Astrocyte (in vitro differentiated cells and primary cell): ENCODE measurements around the gene LDAH. TPM values are rescaled to one million over a fixed set of nuclear protein-coding genes. Genes with fewer than 3 reads are reported as not detected.

Source experiments
- DNase-seq: peaks from one replicate; pipeline ENCODE4 v3.0.0-alpha.2; 2010; ENCODE audit warnings: low read depth
- FAIRE-seq: peaks from 2 replicates; lab custom pipeline; 2011; peaks lifted over from hg19 to GRCh38; lab: Jason Lieb, UNC
- H2AFZ ChIP-seq: 2 replicates; pipeline ENCODE4 v1.6.0; 2012; ENCODE audit warnings: low read depth, low read length, inconsistent platforms
- H3K27ac ChIP-seq: 2 replicates; pipeline ENCODE4 v1.5.1; 2011; ENCODE audit warnings: low read depth, low read length, inconsistent platforms
- H3K27me3 ChIP-seq: 2 replicates; pipeline ENCODE4 v1.6.0; 2011; ENCODE audit warnings: low read length, inconsistent platforms; ENCODE audit not compliant: insufficient read depth
- H3K36me3 ChIP-seq: 2 replicates; pipeline ENCODE4 v1.5.1; 2011; ENCODE audit warnings: low read length, inconsistent platforms; ENCODE audit not compliant: insufficient read depth
- H3K4me1 ChIP-seq: 2 replicates; pipeline ENCODE4 v1.5.1; 2011; ENCODE audit warnings: low read length, inconsistent platforms; ENCODE audit not compliant: insufficient read depth
- H3K4me2 ChIP-seq: 2 replicates; pipeline ENCODE4 v1.6.0; 2012; ENCODE audit warnings: low read length, inconsistent platforms
- H3K4me3 ChIP-seq: 2 replicates; pipeline ENCODE4 v1.5.1; 2011; ENCODE audit warnings: low read depth, mild to moderate bottlenecking, low read length, inconsistent platforms; ENCODE audit not compliant: insufficient read depth
- H3K79me2 ChIP-seq: 2 replicates; pipeline ENCODE4 v1.6.0; 2012; ENCODE audit warnings: mild to moderate bottlenecking, low read length, inconsistent platforms; ENCODE audit not compliant: insufficient read depth
- H3K9ac ChIP-seq: 2 replicates; pipeline ENCODE4 v1.6.0; 2012; ENCODE audit warnings: mild to moderate bottlenecking, low read length, inconsistent platforms
- H3K9me3 ChIP-seq: 2 replicates; pipeline ENCODE4 v1.5.1; 2012; ENCODE audit warnings: low read depth, mild to moderate bottlenecking, low read length, inconsistent platforms; ENCODE audit not compliant: insufficient read depth
- H4K20me1 ChIP-seq: 2 replicates; pipeline ENCODE4 v1.6.0; 2012; ENCODE audit warnings: low read length, inconsistent platforms; ENCODE audit not compliant: insufficient read depth
- H3K27ac Mint-ChIP-seq: one replicate; pipeline ENCODE4 v1.8.0; 2021; ENCODE audit warnings: mild to moderate bottlenecking, mixed read lengths; ENCODE audit not compliant: unreplicated experiment
- H3K27me3 Mint-ChIP-seq: one replicate; pipeline ENCODE4 v1.8.0; 2021; ENCODE audit warnings: low read depth, mixed read lengths; ENCODE audit not compliant: unreplicated experiment
- H3K36me3 Mint-ChIP-seq: one replicate; pipeline ENCODE4 v1.8.0; 2021; ENCODE audit warnings: low read depth, mixed read lengths; ENCODE audit not compliant: unreplicated experiment
- H3K4me1 Mint-ChIP-seq: one replicate; pipeline ENCODE4 v1.8.0; 2021; ENCODE audit warnings: low read depth, mixed read lengths; ENCODE audit not compliant: unreplicated experiment
- H3K4me3 Mint-ChIP-seq: one replicate; pipeline ENCODE4 v1.8.0; 2021; ENCODE audit warnings: mild to moderate bottlenecking, moderate library complexity, mixed read lengths; ENCODE audit not compliant: unreplicated experiment
- H3K9me3 Mint-ChIP-seq: one replicate; pipeline ENCODE4 v1.8.0; 2021; ENCODE audit warnings: mild to moderate bottlenecking, mixed read lengths; ENCODE audit not compliant: unreplicated experiment
- CTCF ChIP-seq: IDR thresholded peaks from 2 replicates; pipeline ENCODE4 v1.5.1; 2011; ENCODE audit warnings: low read depth, mild to moderate bottlenecking, inconsistent platforms, low read length, moderate library complexity; ENCODE audit not compliant: insufficient read depth
- EZH2 ChIP-seq: IDR thresholded peaks from 2 replicates; pipeline ENCODE4 v1.6.1; 2012; ENCODE audit warnings: mild to moderate bottlenecking, low read length, inconsistent platforms; ENCODE audit not compliant: insufficient read depth
- total RNA-seq: library from RNA; stranded (reverse); gene quantifications from 2 replicates; pipeline ENCODE4 v1.2.1, GENCODE V29; 2021

The LDAH gene
- total RNA-seq, 1 donor from 2014 or later: 19.3 TPM

- Histone ChIP-seq H3K4me3 (no peak overlapping the region), H2AFZ (no peak overlapping the region), H3K27ac (no peak overlapping the region), H3K4me1 (peaks cover 20% of the 10 kb centered on the region), H3K9ac (peak overlapping the region; percentile 17), H3K79me2 (no peaks in the 10 kb centered on the region), H3K4me2 (peak overlapping the region; percentile 46), H3K36me3 (no peaks in the 10 kb centered on the region), H4K20me1 (peaks cover 4% of the 10 kb centered on the region), H3K9me3 (no peaks in the 10 kb centered on the region), H3K27me3 (peaks cover 4% of the 10 kb centered on the region)
- Mint-ChIP-seq H3K4me1 (peaks cover 13% of the 10 kb centered on the region), H3K4me3 (no peak overlapping the region), H3K27me3 (no peaks in the 10 kb centered on the region), H3K36me3 (peaks cover 10% of the 10 kb centered on the region), H3K9me3 (no peaks in the 10 kb centered on the region), H3K27ac (no peak overlapping the region)
- no peak for TF ChIP-seq CTCF
- no peak for TF ChIP-seq EZH2
- no peak for FAIRE-seq
- DNase-seq: peak; percentile 49
Observed at GRCh38 chr2:20634507-20635112, 188.3 kb downstream of the LDAH start.

Other genes starting within 250 kb of the LDAH start
- 20.7 and 21.0 TPM in 2 replicates for gene HS1BP3, start 172.0 kb downstream of the LDAH start, total RNA-seq
- 0.91 and 1.9 TPM in 2 replicates for gene GDF7, start 156.0 kb downstream of the LDAH start, total RNA-seq
- 0.05 and 0.07 TPM in 2 replicates for gene APOB, start 221.0 kb upstream of the LDAH start, total RNA-seq